GM23338 (cell line): Measurements from ENCODE around the gene EFCAB12. TPM values are rescaled to one million over a fixed set of nuclear protein-coding genes. Genes with fewer than 3 reads are reported as not detected.
A peak's percentile ranks its signal among the peaks of the same experiment; 100 is the strongest.

Experiments used
- ATAC-seq: fragments of 200-7000 bp; cut with Tn5 transposase; 3 replicates; pipeline ENCODE4 v1.9.1; 2020
- DNase-seq: peaks from one replicate; pipeline ENCODE4 v3.0.0-alpha.2; 2015; ENCODE audit warnings: low spot score
- H2AFZ ChIP-seq: fragments of 200-600 bp; sonication (generic); 2 replicates; pipeline ENCODE4 v1.8.0; 2016; ENCODE audit warnings: antibody characterized with exemption, mild to moderate bottlenecking, moderate library complexity
- H3F3A ChIP-seq: fragments of 200-600 bp; sonication (generic); replicated peaks from 2 replicates; pipeline ENCODE4 v1.8.0; 2017; ENCODE audit warnings: antibody characterized with exemption, mixed run types, low read depth
- H3K27ac ChIP-seq: fragments of 200-600 bp; sonication (generic); 2 replicates; pipeline ENCODE4 v1.6.1; 2016; ENCODE audit warnings: low read depth
- H3K27me3 ChIP-seq: fragments of 200-600 bp; sonication (generic); 2 replicates; pipeline ENCODE4 v1.8.0; 2016; ENCODE audit warnings: mild to moderate bottlenecking, mixed run types, moderate library complexity; ENCODE audit not compliant: insufficient read depth
- H3K36me3 ChIP-seq: fragments of 200-600 bp; sonication (generic); 2 replicates; pipeline ENCODE4 v1.8.0; 2016; ENCODE audit warnings: mild to moderate bottlenecking; ENCODE audit not compliant: insufficient read depth
- H3K4me1 ChIP-seq: fragments of 200-600 bp; sonication (generic); 2 replicates; pipeline ENCODE4 v1.8.0; 2016; ENCODE audit warnings: mild to moderate bottlenecking, moderate library complexity; ENCODE audit not compliant: insufficient read depth
- H3K4me2 ChIP-seq: fragments of 200-600 bp; sonication (generic); 2 replicates; pipeline ENCODE4 v1.7.1; 2017; ENCODE audit warnings: mixed run types
- H3K4me3 ChIP-seq: fragments of 200-600 bp; sonication (generic); 2 replicates; pipeline ENCODE4 v1.6.1; 2016; ENCODE audit warnings: mixed run types
- H3K79me2 ChIP-seq: fragments of 200-600 bp; sonication (generic); replicated peaks from 2 replicates; pipeline ENCODE4 v1.8.0; 2017; ENCODE audit warnings: mild to moderate bottlenecking; ENCODE audit not compliant: insufficient read depth
- H3K9me2 ChIP-seq: fragments of 200-600 bp; sonication (generic); 2 replicates; pipeline ENCODE4 v1.8.0; 2017; ENCODE audit not compliant: insufficient read depth
- H4K20me1 ChIP-seq: fragments of 200-600 bp; sonication (generic); replicated peaks from 2 replicates; pipeline ENCODE4 v1.8.0; 2017; ENCODE audit warnings: mild to moderate bottlenecking; ENCODE audit not compliant: insufficient read depth
- H3K27ac Mint-ChIP-seq: 2 replicates; pipeline ENCODE4 v1.8.0; 2020; ENCODE audit warnings: inconsistent platforms, mild to moderate bottlenecking, moderate library complexity, mixed read lengths
- H3K27me3 Mint-ChIP-seq: 3 replicates; pipeline ENCODE4 v1.8.0; 2022; ENCODE audit warnings: low read depth, mild to moderate bottlenecking, moderate library complexity, mixed read lengths, inconsistent platforms; ENCODE audit not compliant: insufficient read depth, poor library complexity
- H3K36me3 Mint-ChIP-seq: 3 replicates; pipeline ENCODE4 v1.8.0; 2021; ENCODE audit warnings: low read depth, mild to moderate bottlenecking, inconsistent platforms, moderate library complexity, mixed read lengths
- H3K4me1 Mint-ChIP-seq: 3 replicates; pipeline ENCODE4 v1.8.0; 2020; ENCODE audit warnings: mild to moderate bottlenecking, inconsistent platforms, mixed read lengths
- H3K4me3 Mint-ChIP-seq: 3 replicates; pipeline ENCODE4 v1.8.0; 2021; ENCODE audit warnings: moderate library complexity, mild to moderate bottlenecking, inconsistent platforms, mixed read lengths
- H3K9me3 Mint-ChIP-seq: 3 replicates; pipeline ENCODE4 v1.8.0; 2020; ENCODE audit warnings: moderate library complexity, mild to moderate bottlenecking, inconsistent platforms, mixed read lengths
- CREB1 ChIP-seq: fragments of 250-450 bp; sonication (Bioruptor Pico); IDR thresholded peaks from 2 replicates; pipeline ENCODE4 v1.5.0; 2020; ENCODE audit warnings: low read depth, mild to moderate bottlenecking, moderate library complexity
- EZH2phosphoT487 ChIP-seq: fragments of 200-600 bp; sonication (generic); IDR thresholded peaks from one replicate; pipeline ENCODE4 v1.8.1; 2018; ENCODE audit warnings: antibody characterized with exemption; ENCODE audit not compliant: unreplicated experiment
- POLR2AphosphoS5 ChIP-seq: IDR thresholded peaks from 2 replicates; pipeline ENCODE4 v1.6.1; 2016; ENCODE audit warnings: antibody characterized with exemption, low read depth
- REST ChIP-seq: IDR thresholded peaks from one replicate; pipeline ENCODE4 v1.6.1; 2018; ENCODE audit warnings: antibody characterized with exemption; ENCODE audit not compliant: unreplicated experiment
- STAT1 ChIP-seq: IDR thresholded peaks from one replicate; pipeline ENCODE4 v1.6.1; 2016; ENCODE audit warnings: antibody characterized with exemption; ENCODE audit not compliant: unreplicated experiment
- ZNF114 ChIP-seq: fragments of 250-450 bp; sonication (Bioruptor Pico); IDR thresholded peaks from 2 replicates; pipeline ENCODE4 v1.5.0; 2020; ENCODE audit warnings: mild to moderate bottlenecking, moderate library complexity
- ZNF331 ChIP-seq: fragments of 250-450 bp; sonication (Bioruptor Pico); IDR thresholded peaks from 2 replicates; pipeline ENCODE4 v1.5.0; 2020; ENCODE audit warnings: low read depth, mild to moderate bottlenecking, moderate library complexity
- ZNF462 ChIP-seq: fragments of 250-450 bp; sonication (Bioruptor Pico); IDR thresholded peaks from 2 replicates; pipeline ENCODE4 v1.5.0; 2020; ENCODE audit warnings: mild to moderate bottlenecking, moderate library complexity
- polyA plus RNA-seq: library from polyadenylated mRNA; unstranded; fragments of >200 nt; fragmentation: Nextera tagmentation; extraction: Ambion mirVana; gene quantifications from 2 replicates; pipeline ENCODE4 v1.2.1, GENCODE V29; 2016
- total RNA-seq: library from RNA; depleted of rRNA; stranded (reverse); fragments of >200 nt; shearing (Covaris generic); gene quantifications from 2 replicates; pipeline ENCODE4 v1.2.3, GENCODE V29; 2014

The EFCAB12 gene
- total and polyA plus RNA-seq, 2 experiments from 2014 or later: 0.24 to 0.65 TPM

GRCh38 chr3:129448186-129448895 is 19.9 kb upstream of the EFCAB12 start:
- peaks cover 34% of the 10 kb centered on the region for H3K4me1 Mint-ChIP-seq
- peak overlapping the region; percentile 39 for H3K4me3 ChIP-seq
- ATAC-seq: peak; percentile 69

GRCh38 chr3:129446926-129447325 is 18.5 kb upstream of the EFCAB12 start:
- Histone ChIP-seq H3K27me3 (no peaks in the 10 kb centered on the region), H3K4me1 (peaks cover 35% of the 10 kb centered on the region), H3K36me3 (no peaks in the 10 kb centered on the region), H3F3A (no peaks in the 10 kb centered on the region), H2AFZ (no peak overlapping the region), H3K4me3 (no peak overlapping the region), H3K79me2 (peaks cover 23% of the 10 kb centered on the region), H3K4me2 (no peak overlapping the region), H3K27ac (peak overlapping the region; percentile 86), H4K20me1 (no peaks in the 10 kb centered on the region), H3K9me2 (no peaks in the 10 kb centered on the region)
- Mint-ChIP-seq H3K4me1 (peaks cover 47% of the 10 kb centered on the region), H3K9me3 (no peaks in the 10 kb centered on the region), H3K27ac (peak overlapping the region; percentile 74), H3K36me3 (peaks cover 3% of the 10 kb centered on the region; the same call in 1 of the 3 replicates), H3K4me3 (no peak overlapping the region), H3K27me3 (peaks cover under 1% of the 10 kb centered on the region)
- no peak for ATAC-seq
- no peak for DNase-seq
- TF ChIP-seq STAT1 (no peak), ZNF462 (CRISPR knock-in tag) (no peak), ZNF331 (CRISPR knock-in tag) (no peak), EZH2phosphoT487 (no peak), ZNF114 (CRISPR knock-in tag) (no peak)

More at GRCh38 chr3:129448186-129448895, 19.9 kb upstream of the EFCAB12 start:
- H3K27ac Mint-ChIP-seq: peak overlapping the region; percentile 93
- H3K4me3 Mint-ChIP-seq: peak overlapping the region; percentile 54
- Histone ChIP-seq H3K4me1 (peaks cover 32% of the 10 kb centered on the region), H4K20me1 (no peaks in the 10 kb centered on the region), H3K27me3 (no peaks in the 10 kb centered on the region), H3F3A (no peaks in the 10 kb centered on the region), H3K27ac (peak overlapping the region; percentile 86), H2AFZ (no peak overlapping the region), H3K4me2 (peak overlapping the region; percentile 70), H3K9me2 (no peaks in the 10 kb centered on the region), H3K36me3 (no peaks in the 10 kb centered on the region), H3K79me2 (peaks cover 12% of the 10 kb centered on the region; the same call in 1 of the 2 replicates)
- peak; percentile 76 for DNase-seq
- no peaks in the 10 kb centered on the region for H3K9me3 Mint-ChIP-seq
- H3K36me3 Mint-ChIP-seq: peaks cover 13% of the 10 kb centered on the region
- TF ChIP-seq CREB1 (CRISPR knock-in tag): peak; percentile 39; the same call in 1 of the 2 replicates
- peak; percentile 72 for TF ChIP-seq POLR2AphosphoS5
- TF ChIP-seq EZH2phosphoT487: no peak
- TF ChIP-seq ZNF331 (CRISPR knock-in tag): no peak
- TF ChIP-seq REST: no peak
- peaks cover 2% of the 10 kb centered on the region for H3K27me3 Mint-ChIP-seq
